Testis (tissue), 3 donors: ENCODE results near the gene JADE2. TPM values are rescaled to one million over a fixed set of nuclear protein-coding genes. Genes with fewer than 3 reads are reported as not detected.

Experiments used
- DNase-seq: peaks from one replicate; pipeline ENCODE4 v3.0.0-alpha.2; 2019
- H3K27ac ChIP-seq, 2 donors: fragments of 200-600 bp; sonication (generic); one replicate each; pipeline ENCODE4 v1.5.1; 2019
- H3K27me3 ChIP-seq: fragments of 200-600 bp; sonication (generic); one replicate; pipeline ENCODE4 v1.5.1; 2019
- H3K36me3 ChIP-seq: fragments of 200-600 bp; sonication (generic); one replicate; pipeline ENCODE4 v1.5.1; 2017; ENCODE audit warnings: low read depth; ENCODE audit errors: missing control alignments
- H3K4me1 ChIP-seq: fragments of 200-600 bp; sonication (generic); one replicate; pipeline ENCODE4 v1.5.1; 2019
- H3K4me3 ChIP-seq, 2 donors: fragments of 200-600 bp; sonication (generic); one replicate each; pipeline ENCODE4 v1.5.1; 2017 to 2019
- H3K9me3 ChIP-seq: fragments of 200-600 bp; sonication (generic); one replicate; pipeline ENCODE4 v1.5.1; 2017
- POLR2A ChIP-seq: fragments of 450-650 bp; IDR thresholded peaks from one replicate; pipeline ENCODE4 v1.6.1; 2017; ENCODE audit warnings: antibody characterized with exemption, mild to moderate bottlenecking, moderate library complexity
- WGBS, 2 donors: methylation state at CpG; one replicate each; pipeline ENCODE4 v1.1.5; 2018; 5-methylcytosine and 5-hydroxymethylcytosine counted together
- intact Hi-C: fragments of 100-400 bp; cut with DNase I; formaldehyde crosslinking; loops from one replicate; pipeline ENCODE4 v1.15.1; 2023; ENCODE audit warnings: low total_unique reads
- polyA plus RNA-seq: library from polyadenylated mRNA; stranded (reverse); fragments of 350-450 nt; fragmentation: Illumina TruSeq; extraction: RNeasy Lipid Tissue Mini Kit (QIAGEN cat#74804); gene quantifications from one replicate; pipeline ENCODE4 v1.2.3, GENCODE V29; 2014; ENCODE audit warnings: low read depth, low replicate concordance; ENCODE audit not compliant: insufficient read depth
- total RNA-seq, 2 donors: library from RNA; depleted of rRNA; stranded (reverse); fragments of >200 nt; gene quantifications; one replicate each; pipeline ENCODE4 v1.2.3, GENCODE V29; 2016
- TF ChIP-seq, protein P1 (sequence below), 3 experiments: fragments of 450-650 bp in 2 of 3; fragments of 200-600 bp in 1 of 3; sonication (generic) in 1 of 3; IDR thresholded peaks; one replicate each; pipeline ENCODE4 v1.5.1; 2016 to 2019; ENCODE audit warnings: antibody characterized with exemption in 3 of 3, mild to moderate bottlenecking in 2 of 3, moderate library complexity in 1 of 3

The JADE2 gene
- total and polyA plus RNA-seq, 3 donors from 2014 or later, result 26.0 to 67.2 (median 54.5) TPM

- no peak for TF ChIP-seq POLR2A
- TF ChIP-seq, protein P1, sequence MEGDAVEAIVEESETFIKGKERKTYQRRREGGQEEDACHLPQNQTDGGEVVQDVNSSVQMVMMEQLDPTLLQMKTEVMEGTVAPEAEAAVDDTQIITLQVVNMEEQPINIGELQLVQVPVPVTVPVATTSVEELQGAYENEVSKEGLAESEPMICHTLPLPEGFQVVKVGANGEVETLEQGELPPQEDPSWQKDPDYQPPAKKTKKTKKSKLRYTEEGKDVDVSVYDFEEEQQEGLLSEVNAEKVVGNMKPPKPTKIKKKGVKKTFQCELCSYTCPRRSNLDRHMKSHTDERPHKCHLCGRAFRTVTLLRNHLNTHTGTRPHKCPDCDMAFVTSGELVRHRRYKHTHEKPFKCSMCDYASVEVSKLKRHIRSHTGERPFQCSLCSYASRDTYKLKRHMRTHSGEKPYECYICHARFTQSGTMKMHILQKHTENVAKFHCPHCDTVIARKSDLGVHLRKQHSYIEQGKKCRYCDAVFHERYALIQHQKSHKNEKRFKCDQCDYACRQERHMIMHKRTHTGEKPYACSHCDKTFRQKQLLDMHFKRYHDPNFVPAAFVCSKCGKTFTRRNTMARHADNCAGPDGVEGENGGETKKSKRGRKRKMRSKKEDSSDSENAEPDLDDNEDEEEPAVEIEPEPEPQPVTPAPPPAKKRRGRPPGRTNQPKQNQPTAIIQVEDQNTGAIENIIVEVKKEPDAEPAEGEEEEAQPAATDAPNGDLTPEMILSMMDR (IDR thresholded peaks at IDR 0.05), result no peak
- Histone ChIP-seq H3K36me3 (no peaks in the 10 kb centered on the region), H3K9me3 (no peaks in the 10 kb centered on the region), H3K4me3 (no peak overlapping the region), H3K27ac (no peak overlapping the region), H3K4me1 (peaks cover 30% of the 10 kb centered on the region), H3K27me3 (no peaks in the 10 kb centered on the region)
- DNase-seq, result no peak
- 91 to 94% methylated on average over 6 of the region's 6 CpGs for WGBS, 2 donors
- intact Hi-C loops, result no loop called here
These were observed 18.0 kb upstream of the JADE2 start for GRCh38 chr5:134507452-134507851.

GRCh38 chr5:134508521-134509195 is 16.8 kb upstream of the JADE2 start:
- Histone ChIP-seq H3K4me3 (no peak overlapping the region), H3K27me3 (no peaks in the 10 kb centered on the region), H3K27ac (peak overlapping the region in 1 of 2 donors; percentile 13), H3K4me1 (peaks cover 35% of the 10 kb centered on the region), H3K9me3 (no peaks in the 10 kb centered on the region), H3K36me3 (no peaks in the 10 kb centered on the region)
- TF ChIP-seq, protein P1 (IDR thresholded peaks at IDR 0.05), result no peak
- no peak for TF ChIP-seq POLR2A
- WGBS, 2 donors, result 83 to 91% methylated on average over 8 of the region's 8 CpGs
- intact Hi-C loops, result no loop called here
- no peak for DNase-seq

DNA sequence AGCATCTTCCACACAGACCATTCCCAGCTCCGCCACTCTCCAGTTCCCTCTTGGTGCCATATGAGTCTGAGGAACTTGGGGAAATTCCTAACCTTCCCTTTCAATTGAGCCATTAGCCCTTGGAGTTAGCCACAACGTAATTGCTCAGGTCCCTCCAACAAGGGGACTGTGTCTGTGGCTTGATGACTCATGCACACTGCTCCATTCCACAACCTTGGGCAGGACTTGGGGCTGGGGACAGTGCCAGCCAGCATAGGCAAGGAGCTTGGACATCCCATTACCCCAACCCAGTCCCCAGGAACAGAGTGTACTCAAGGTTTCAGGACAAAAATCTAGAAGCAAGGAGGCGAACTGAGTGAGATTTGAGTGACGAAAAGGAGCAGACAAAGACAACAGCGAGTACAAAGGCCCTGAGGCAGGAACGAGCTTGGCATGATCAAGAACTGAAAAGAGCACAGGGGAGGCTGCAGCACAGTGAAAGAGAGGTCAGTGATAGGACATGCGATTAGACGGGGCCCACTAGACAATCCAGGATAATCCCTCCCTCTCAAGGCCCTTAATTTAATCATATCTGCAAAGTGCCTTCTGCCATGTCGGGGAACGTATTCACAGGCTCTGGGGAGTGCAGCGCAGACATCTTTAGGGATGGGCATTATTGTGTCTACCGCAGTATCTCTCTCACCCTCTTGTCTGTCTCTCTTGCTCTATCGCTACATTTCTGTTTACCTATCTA is 16.0 kb upstream of the JADE2 start:
- DNase-seq, result no peak
- 76 to 79% methylated on average over 13 of the region's 13 CpGs for WGBS, 2 donors
- no peaks in the 10 kb centered on the region for H3K9me3 ChIP-seq
- H3K4me3 ChIP-seq, result no peak overlapping the region
- H3K27ac ChIP-seq, result peak overlapping the region; percentile 13 to 27
- peaks cover 35% of the 10 kb centered on the region for H3K4me1 ChIP-seq
- TF ChIP-seq, protein P1 (IDR thresholded peaks at IDR 0.05), result no peak
- no peak for TF ChIP-seq POLR2A
- H3K36me3 ChIP-seq, result no peaks in the 10 kb centered on the region
- no peaks in the 10 kb centered on the region for H3K27me3 ChIP-seq
- intact Hi-C loops, result no loop called here

- DNase-seq, result no peak
- peaks cover 31% of the 10 kb centered on the region for H3K4me1 ChIP-seq
- no peaks in the 10 kb centered on the region for H3K27me3 ChIP-seq
- intact Hi-C loops, result no loop called here
- TF ChIP-seq POLR2A, result no peak
- TF ChIP-seq, protein P1 (IDR thresholded peaks at IDR 0.05), result no peak
- 45 to 63% methylated on average over 8 to 9 of the region's 9 CpGs for WGBS, 2 donors
- H3K36me3 ChIP-seq, result no peaks in the 10 kb centered on the region
- H3K9me3 ChIP-seq, result no peaks in the 10 kb centered on the region
- no peak overlapping the region for H3K4me3 ChIP-seq
- H3K27ac ChIP-seq, result peak overlapping the region; percentile 14 to 63
These were observed 14.3 kb upstream of the JADE2 start for GRCh38 chr5:134510970-134511795.
